ENCODE measurements around the gene TYW1. TPM values are rescaled to one million over a fixed set of nuclear protein-coding genes. Genes with fewer than 3 reads are reported as not detected.
A peak's percentile ranks its signal among the peaks of the same experiment; 100 is the strongest.
"Not testable (repeated sequence)": the region's sequence is repeated elsewhere in the genome, so short reads cannot be mapped to it uniquely, and the experiment has no call there.

Gene TYW1
- total RNA-seq, 1 experiment from 2014 or later, result 13.4 TPM

GRCh38 chr7:66995050-66995776 lies 1.4 kb upstream of the TYW1 start, which contains the start of gene SBDS:
TSS of gene SBDS (minus strand) at chr7:66995586. CDS start at chr7:66995417, 169 bp downstream.
- H3K9me2 ChIP-seq (ENCODE audit: insufficient read depth); H3K4me1 ChIP-seq (replicated peaks; ENCODE audit: insufficient read depth); H4K20me1 ChIP-seq (ENCODE audit: insufficient read depth); H3K36me3 ChIP-seq (ENCODE audit: low read depth); H3K9me3 ChIP-seq (ENCODE audit: insufficient read depth, low read depth); H3K27me3 ChIP-seq (ENCODE audit: insufficient read depth, low read depth); H3F3A ChIP-seq (ENCODE audit: insufficient read depth, low read depth): not testable (repeated sequence)
- Histone ChIP-seq H3K4me3 (peak within 1 kb of the TSS; percentile 71), H2AFZ (peak within 1 kb of the TSS; percentile 84), H3K4me2 (peak within 1 kb of the TSS; percentile 82), H3K79me2 (ENCODE audit: low read depth) (peaks cover 19% of the 10 kb centered on the region), H3K27ac (peak within 1 kb of the TSS; percentile 87)
- ChIA-PET CTCF (interaction anchor here (0.8 to 1.1 kb wide), 2 partner anchors 792 to 923 kb away, joined by 3 read pairs; no protein-coding TSS in a partner anchor), POLR2A (ENCODE audit: unreplicated experiment) (interaction anchor here (0.5 to 0.7 kb wide), 8 partner anchors 43 to 1957 kb away, joined by 3 to 8 read pairs (median 3); partner anchors contain the start of gene KCTD7)
- DNase-seq, result peak; percentile 95 to 96
- intact Hi-C loops (cut with micrococcal nuclease; ENCODE audit: unreplicated experiment), result loop anchor here (5.0 to 10.0 kb wide), 4 partner anchors 70 to 340 kb away; partner anchors contain the start of genes RABGEF1 and TMEM248
- peak; percentile 40; the same call in 1 of the 2 replicates for TF ChIP-seq CTCF (conservative IDR thresholded peaks at IDR 0.05)
- TSS peak; percentile 60 for BruUV-seq (replicated peaks)

GRCh38 chr7:67000601-67001258 lies 4.1 kb downstream of the TYW1 start:
- H3F3A ChIP-seq (ENCODE audit: insufficient read depth, low read depth); H3K4me1 ChIP-seq (replicated peaks; ENCODE audit: insufficient read depth); H2AFZ ChIP-seq; H3K4me2 ChIP-seq; H3K9me3 ChIP-seq (ENCODE audit: insufficient read depth, low read depth); POLR2A ChIA-PET (ENCODE audit: unreplicated experiment); H3K36me3 ChIP-seq (ENCODE audit: low read depth); H3K4me3 ChIP-seq; H3K27me3 ChIP-seq (ENCODE audit: insufficient read depth, low read depth); intact Hi-C loops (cut with micrococcal nuclease; ENCODE audit: unreplicated experiment); H4K20me1 ChIP-seq (ENCODE audit: insufficient read depth); H3K27ac ChIP-seq; BruUV-seq (replicated peaks); H3K9me2 ChIP-seq (ENCODE audit: insufficient read depth); CTCF ChIA-PET: not testable (repeated sequence)
- peak in 1 of 2 experiments; percentile 3 for DNase-seq
- TF ChIP-seq CTCF (conservative IDR thresholded peaks at IDR 0.05), result peak; percentile 62
- peaks cover 10% of the 10 kb centered on the region for H3K79me2 ChIP-seq (ENCODE audit: low read depth)

GRCh38 chr7:67004145-67004544 lies 7.5 kb downstream of the TYW1 start:
- H3K79me2 ChIP-seq (ENCODE audit: low read depth); H3K27me3 ChIP-seq (ENCODE audit: insufficient read depth, low read depth); BruUV-seq (replicated peaks); H3K36me3 ChIP-seq (ENCODE audit: low read depth); intact Hi-C loops (cut with micrococcal nuclease; ENCODE audit: unreplicated experiment); POLR2A ChIA-PET (ENCODE audit: unreplicated experiment); H3F3A ChIP-seq (ENCODE audit: insufficient read depth, low read depth); H3K9me3 ChIP-seq (ENCODE audit: insufficient read depth, low read depth); H3K4me1 ChIP-seq (replicated peaks; ENCODE audit: insufficient read depth); H3K9me2 ChIP-seq (ENCODE audit: insufficient read depth); H3K4me2 ChIP-seq; H4K20me1 ChIP-seq (ENCODE audit: insufficient read depth); DNase-seq; H3K4me3 ChIP-seq; H2AFZ ChIP-seq; H3K27ac ChIP-seq; CTCF ChIA-PET: not testable (repeated sequence)
